Testis (tissue), 2 donors: ENCODE measurements around the gene GPATCH4.

ENCODE experiments used
- CTCF ChIP-seq, 3 experiments: fragments of 450-650 bp in 2 of 3; fragments of 200-600 bp in 1 of 3; sonication (generic) in 1 of 3; IDR thresholded peaks; one replicate each; pipeline ENCODE4 v1.5.1; 2016 to 2019; ENCODE audit warnings: antibody characterized with exemption in 3 of 3, mild to moderate bottlenecking in 2 of 3, moderate library complexity in 1 of 3
- POLR2A ChIP-seq: fragments of 450-650 bp; IDR thresholded peaks from one replicate; pipeline ENCODE4 v1.6.1; 2017; ENCODE audit warnings: antibody characterized with exemption, mild to moderate bottlenecking, moderate library complexity

- TF ChIP-seq CTCF (IDR thresholded peaks at IDR 0.05) (peak in 2 of 3 experiments; percentile 43 to 50), POLR2A (no peak)
Observed at GRCh38 chr1:156608981-156609380, 7.7 kb upstream of the GPATCH4 start.
